WTC11 (cell line): ENCODE measurements around the gene SGPL1. TPM values are rescaled to one million over a fixed set of nuclear protein-coding genes. Genes with fewer than 3 reads are reported as not detected.

Experiments
- ATAC-seq: fragments of 200-7000 bp; cut with Tn5 transposase; 2 replicates; pipeline ENCODE4 v1.10.0; 2021; ENCODE audit warnings: mild to moderate bottlenecking, moderate library complexity
- CTCF ChIA-PET: fragments of 300-600 bp; sonication (Branson Sonifier 250); formaldehyde crosslinking; loops from one replicate; lab custom pipeline; 2021; ENCODE audit warnings: antibody characterized with exemption; lab: Charles Lee
- POLR2A ChIA-PET: fragments of 350-600 bp; sonication (Branson Sonifier 250); formaldehyde crosslinking; loops from one replicate; lab custom pipeline; 2021; ENCODE audit warnings: antibody characterized with exemption; lab: Charles Lee
- DNase-seq: peaks from one replicate; pipeline ENCODE4 v3.0.0; 2021; ENCODE audit warnings: low spot score
- H3K27ac Mint-ChIP-seq: 2 replicates; pipeline ENCODE4 v1.8.0; 2021; ENCODE audit warnings: mixed read lengths
- H3K27me3 Mint-ChIP-seq: 2 replicates; pipeline ENCODE4 v1.8.0; 2021; ENCODE audit warnings: low read depth, mild to moderate bottlenecking, moderate library complexity, mixed read lengths
- H3K36me3 Mint-ChIP-seq: 2 replicates; pipeline ENCODE4 v1.8.0; 2021; ENCODE audit warnings: mixed read lengths
- H3K4me1 Mint-ChIP-seq: 2 replicates; pipeline ENCODE4 v1.8.0; 2022; ENCODE audit warnings: mixed read lengths
- H3K4me3 Mint-ChIP-seq: 2 replicates; pipeline ENCODE4 v1.8.0; 2021; ENCODE audit warnings: mild to moderate bottlenecking, moderate library complexity, mixed read lengths
- H3K9me3 Mint-ChIP-seq: 2 replicates; pipeline ENCODE4 v1.8.0; 2021; ENCODE audit warnings: mixed read lengths
- ATF1 ChIP-seq: sonication (generic); formaldehyde crosslinking; IDR thresholded peaks from 2 replicates; pipeline ENCODE4 v1.8.1; 2023; ENCODE audit warnings: mild to moderate bottlenecking, moderate library complexity, missing genetic modification reagents
- ATF2 ChIP-seq: sonication (generic); formaldehyde crosslinking; IDR thresholded peaks from 2 replicates; pipeline ENCODE4 v1.8.1; 2022; ENCODE audit warnings: low read depth, missing genetic modification reagents, borderline replicate concordance
- CBFB ChIP-seq: sonication (generic); formaldehyde crosslinking; IDR thresholded peaks from 2 replicates; pipeline ENCODE4 v1.8.1; 2022; ENCODE audit warnings: mild to moderate bottlenecking, low read depth, missing genetic modification reagents
- ELF4 ChIP-seq: sonication (generic); formaldehyde crosslinking; IDR thresholded peaks from 2 replicates; pipeline ENCODE4 v1.8.1; 2022; ENCODE audit warnings: low read depth, mild to moderate bottlenecking, moderate library complexity, missing genetic modification reagents
- ETV6 ChIP-seq: sonication (generic); formaldehyde crosslinking; IDR thresholded peaks from 2 replicates; pipeline ENCODE4 v1.8.1; 2022; ENCODE audit warnings: mild to moderate bottlenecking, missing genetic modification reagents
- HMGA2 ChIP-seq: fragments of 250-450 bp; sonication (Bioruptor Pico); IDR thresholded peaks from 2 replicates; pipeline ENCODE4 v1.4.0; 2021; ENCODE audit warnings: mild to moderate bottlenecking, moderate library complexity
- JUN ChIP-seq: sonication (generic); formaldehyde crosslinking; IDR thresholded peaks from 2 replicates; pipeline ENCODE4 v1.8.0; 2023; ENCODE audit warnings: mild to moderate bottlenecking, missing genetic modification reagents
- NFE2L1 ChIP-seq: sonication (generic); formaldehyde crosslinking; IDR thresholded peaks from 2 replicates; pipeline ENCODE4 v1.8.1; 2023; ENCODE audit warnings: missing genetic modification reagents
- NFYB ChIP-seq: sonication (generic); formaldehyde crosslinking; conservative IDR thresholded peaks from 2 replicates; pipeline ENCODE4 v1.8.0; 2022; ENCODE audit warnings: low read depth, missing genetic modification reagents
- NR1H2 ChIP-seq: sonication (generic); formaldehyde crosslinking; IDR thresholded peaks from 2 replicates; pipeline ENCODE4 v1.9.0; 2021; ENCODE audit warnings: mild to moderate bottlenecking, moderate library complexity, missing genetic modification reagents
- PRDM15 ChIP-seq: sonication (generic); formaldehyde crosslinking; IDR thresholded peaks from 2 replicates; pipeline ENCODE4 v1.8.0; 2022; ENCODE audit warnings: missing genetic modification reagents
- SMAD4 ChIP-seq: sonication (generic); formaldehyde crosslinking; IDR thresholded peaks from 2 replicates; pipeline ENCODE4 v1.8.0; 2022; ENCODE audit warnings: mild to moderate bottlenecking, missing genetic modification reagents
- TP53 ChIP-seq: sonication (generic); formaldehyde crosslinking; IDR thresholded peaks from 2 replicates; pipeline ENCODE4 v1.8.1; 2023; ENCODE audit warnings: mild to moderate bottlenecking, missing genetic modification reagents
- USF2 ChIP-seq: sonication (generic); formaldehyde crosslinking; IDR thresholded peaks from 2 replicates; pipeline ENCODE4 v1.8.1; 2023; ENCODE audit warnings: mild to moderate bottlenecking, missing genetic modification reagents, moderate library complexity
- ZBTB21 ChIP-seq: sonication (generic); formaldehyde crosslinking; IDR thresholded peaks from 2 replicates; pipeline ENCODE4 v1.8.1; 2023; ENCODE audit warnings: mild to moderate bottlenecking, missing genetic modification reagents, borderline replicate concordance
- ZNF219 ChIP-seq: sonication (generic); formaldehyde crosslinking; IDR thresholded peaks from 2 replicates; pipeline ENCODE4 v1.8.0; 2023; ENCODE audit warnings: missing genetic modification reagents, mild to moderate bottlenecking, borderline replicate concordance
- ZNF281 ChIP-seq: sonication (generic); formaldehyde crosslinking; IDR thresholded peaks from 2 replicates; pipeline ENCODE4 v1.8.0; 2023; ENCODE audit warnings: mild to moderate bottlenecking, missing genetic modification reagents
- ZNF671 ChIP-seq: fragments of 250-450 bp; sonication (Bioruptor Pico); IDR thresholded peaks from 2 replicates; pipeline ENCODE4 v1.8.0; 2021; ENCODE audit warnings: mild to moderate bottlenecking
- total RNA-seq: library from RNA; stranded (reverse); gene quantifications from 3 replicates; pipeline ENCODE4 v1.2.3, GENCODE V29; 2021
- TF ChIP-seq, protein P1 (sequence below): sonication (generic); formaldehyde crosslinking; IDR thresholded peaks from 2 replicates; pipeline ENCODE4 v1.8.1; 2022; ENCODE audit warnings: mild to moderate bottlenecking, moderate library complexity, missing genetic modification reagents

SGPL1 gene
- total RNA-seq, 1 experiment from 2014 or later = 44.6 TPM

GRCh38 chr10:70901276-70901878, 85.6 kb downstream of the SGPL1 start (continued):
- TF ChIP-seq ATF2 (CRISPR knock-in tag) = no peak
- TF ChIP-seq ZBTB21 (CRISPR knock-in tag) = no peak
- no peak for TF ChIP-seq HMGA2 (CRISPR knock-in tag)
- TF ChIP-seq NR1H2 = no peak
- no peak for TF ChIP-seq PRDM15
- TF ChIP-seq SMAD4 (CRISPR knock-in tag) = no peak
- no peak for TF ChIP-seq ZNF671 (CRISPR knock-in tag)

- Mint-ChIP-seq H3K27me3 (no peaks in the 10 kb centered on the region; the same call in 1 of the 2 replicates), H3K4me3 (no peak overlapping the region), H3K4me1 (peaks cover 9% of the 10 kb centered on the region), H3K27ac (no peak overlapping the region), H3K9me3 (no peaks in the 10 kb centered on the region), H3K36me3 (no peaks in the 10 kb centered on the region)
- ChIA-PET CTCF (interaction anchor here (0.6 to 2.6 kb wide), 93 partner anchors 9 to 803 kb away, joined by 3 to 47 read pairs (median 5); partner anchors contain the start of genes PCBD1, SLC29A3 and UNC5B), POLR2A (interaction anchor here (0.5 kb wide), 1 partner anchor 19 kb away, joined by 6 read pairs; no protein-coding TSS in a partner anchor)
- ATAC-seq (peak; percentile 14; the same call in 1 of the 2 replicates), DNase-seq (peak; percentile 4)
- no peak for TF ChIP-seq ATF1
- no peak for TF ChIP-seq TP53 (CRISPR knock-in tag)
- TF ChIP-seq JUN (CRISPR knock-in tag) = no peak
- no peak for TF ChIP-seq NFE2L1 (CRISPR knock-in tag)
- TF ChIP-seq USF2 = no peak
- no peak for TF ChIP-seq ZNF219 (CRISPR knock-in tag)
- TF ChIP-seq CBFB (CRISPR knock-in tag) = no peak
- TF ChIP-seq ETV6 (CRISPR knock-in tag) = no peak
- no peak for TF ChIP-seq ELF4 (CRISPR knock-in tag)
- TF ChIP-seq ZNF281 (CRISPR knock-in tag) = no peak
- TF ChIP-seq, protein P1, sequence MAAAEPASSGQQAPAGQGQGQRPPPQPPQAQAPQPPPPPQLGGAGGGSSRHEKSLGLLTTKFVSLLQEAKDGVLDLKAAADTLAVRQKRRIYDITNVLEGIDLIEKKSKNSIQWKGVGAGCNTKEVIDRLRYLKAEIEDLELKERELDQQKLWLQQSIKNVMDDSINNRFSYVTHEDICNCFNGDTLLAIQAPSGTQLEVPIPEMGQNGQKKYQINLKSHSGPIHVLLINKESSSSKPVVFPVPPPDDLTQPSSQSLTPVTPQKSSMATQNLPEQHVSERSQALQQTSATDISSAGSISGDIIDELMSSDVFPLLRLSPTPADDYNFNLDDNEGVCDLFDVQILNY (CRISPR knock-in tag) = no peak
- no peak for TF ChIP-seq NFYB (CRISPR knock-in tag)
- TF ChIP-seq NR1H2 = no peak
These were observed 87.0 kb downstream of the SGPL1 start for GRCh38 chr10:70902661-70903261.
